Neural cell (in vitro differentiated cells): ENCODE data around the gene CMTM5.
"Not testable (repeated sequence)": the region's sequence is repeated elsewhere in the genome, so short reads cannot be mapped to it uniquely, and the experiment has no call there.

Experiments
- CTCF ChIP-seq: fragments of 450-650 bp; IDR thresholded peaks from 2 replicates; pipeline ENCODE4 v1.5.1; 2014; ENCODE audit warnings: antibody characterized with exemption, mild to moderate bottlenecking, moderate library complexity; ENCODE audit not compliant: poor library complexity, severe bottlenecking
- EZH2 ChIP-seq: fragments of 200-600, 300-800 bp; shearing (Covaris generic), sonication (generic); IDR thresholded peaks from 2 replicates; pipeline ENCODE4 v1.6.1; 2014; ENCODE audit warnings: antibody characterized with exemption, low read length, borderline replicate concordance, mild to moderate bottlenecking; ENCODE audit not compliant: insufficient read depth, poor library complexity, severe bottlenecking
- MXI1 ChIP-seq: fragments of 450-650 bp; conservative IDR thresholded peaks from 2 replicates; pipeline ENCODE4 v1.6.1; 2014; ENCODE audit warnings: antibody characterized with exemption, mild to moderate bottlenecking; ENCODE audit not compliant: poor library complexity, severe bottlenecking

DNA sequence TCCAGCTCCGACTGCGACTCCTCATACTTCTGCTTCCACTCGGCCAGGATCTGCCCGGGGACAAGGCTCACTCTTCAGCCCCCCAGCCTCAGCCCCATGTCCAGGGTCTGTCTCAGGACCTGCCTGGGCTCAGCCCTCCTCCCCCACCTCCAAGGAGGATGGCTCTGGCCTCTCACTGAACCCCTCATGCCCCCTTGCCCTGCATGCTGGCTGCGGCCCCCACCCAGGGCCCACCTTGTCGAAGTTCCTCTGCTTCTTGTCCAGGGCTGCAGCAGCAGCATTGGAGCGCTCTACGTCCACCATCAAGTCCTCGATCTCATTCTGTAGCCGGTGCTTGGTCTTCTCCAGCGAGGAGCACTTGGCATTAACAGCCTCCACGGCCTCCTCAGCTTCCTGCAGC, 40.4 kb downstream of the CMTM5 start:
- not testable (repeated sequence) for TF ChIP-seq CTCF, MXI1, EZH2
